Thyroid gland (tissue), 4 donors: ENCODE measurements around the gene SLC35E1. TPM values are rescaled to one million over a fixed set of nuclear protein-coding genes. Genes with fewer than 3 reads are reported as not detected.

Experiments
- DNase-seq, 2 donors: peaks; one replicate each; pipeline ENCODE4 v3.0.0-alpha.2; 2019
- H3K27ac ChIP-seq, 3 donors: fragments of 200-600 bp; sonication (generic); 1 replicate in 2 of 3; 2 replicates in 1 of 3; pipeline ENCODE4 v1.5.1; 2016 to 2019; ENCODE audit warnings: mild to moderate bottlenecking in 1 of 3, moderate library complexity in 1 of 3
- H3K27me3 ChIP-seq: fragments of 200-600 bp; sonication (generic); one replicate; pipeline ENCODE4 v1.5.1; 2019
- H3K36me3 ChIP-seq, 2 donors: fragments of 200-600 bp; sonication (generic); one replicate each; pipeline ENCODE4 v1.5.1; 2016 to 2019
- H3K4me1 ChIP-seq, 2 donors: fragments of 200-600 bp; sonication (generic); one replicate each; pipeline ENCODE4 v1.5.1; 2017 to 2019
- H3K4me3 ChIP-seq, 3 donors: fragments of 200-600 bp; sonication (generic); replicated peaks in 1 of 3; 1 replicate in 2 of 3; 2 replicates in 1 of 3; pipeline ENCODE4 v1.5.1; 2016; ENCODE audit warnings: mild to moderate bottlenecking in 1 of 3
- H3K9me3 ChIP-seq: fragments of 200-600 bp; sonication (generic); one replicate; pipeline ENCODE4 v1.5.1; 2017
- CTCF ChIP-seq, 6 experiments: fragments of 200-600 bp in 3 of 6; fragments of 450-650 bp in 3 of 6; sonication (generic) in 3 of 6; IDR thresholded peaks; one replicate each; pipeline ENCODE4 v1.5.1; 2016 to 2019; ENCODE audit warnings: antibody characterized with exemption in 6 of 6, mild to moderate bottlenecking in 2 of 6, inconsistent platforms in 1 of 6, moderate library complexity in 1 of 6
- POLR2A ChIP-seq, 2 donors: fragments of 450-650 bp; IDR thresholded peaks; one replicate each; pipeline ENCODE4 v1.6.1; 2017; ENCODE audit warnings: antibody characterized with exemption in 2 of 2, mild to moderate bottlenecking in 2 of 2, moderate library complexity in 1 of 2
- WGBS, 2 donors: methylation state at CpG; one replicate each; pipeline ENCODE4 v1.1.5; 2017; 5-methylcytosine and 5-hydroxymethylcytosine counted together
- intact Hi-C: fragments of 100-400 bp; cut with DNase I; formaldehyde crosslinking; loops from one replicate; pipeline ENCODE4 v1.15.1; 2023
- total RNA-seq, 4 donors: library from RNA; depleted of rRNA; stranded (reverse); fragments of >200 nt; gene quantifications; one replicate each; pipeline ENCODE4 v1.2.3, GENCODE V29; 2016

SLC35E1 gene
- total RNA-seq, 4 donors from 2014 or later: 33.3 to 49.3 (median 38.6) TPM

- WGBS, 2 donors: 96 to 97% methylated on average over 10 to 11 of the region's 12 CpGs
- intact Hi-C loops: no loop called here
- no peak overlapping the region for H3K4me3 ChIP-seq
- H3K36me3 ChIP-seq: peaks cover 88 to 91% of the 10 kb centered on the region in 2 donors
- no peak for DNase-seq
- H3K9me3 ChIP-seq: no peaks in the 10 kb centered on the region
- H3K4me1 ChIP-seq: no peaks in the 10 kb centered on the region
- TF ChIP-seq CTCF (IDR thresholded peaks at IDR 0.05) (no peak), POLR2A (IDR thresholded peaks at IDR 0.05) (no peak)
- H3K27ac ChIP-seq: no peak overlapping the region
- no peaks in the 10 kb centered on the region for H3K27me3 ChIP-seq
These were observed 40.9 kb downstream of the SLC35E1 start for GRCh38 chr19:16531380-16531669.

GRCh38 chr19:16530540-16531379 is 41.5 kb downstream of the SLC35E1 start:
- Histone ChIP-seq H3K36me3 (peaks cover 88 to 93% of the 10 kb centered on the region in 2 donors), H3K9me3 (no peaks in the 10 kb centered on the region), H3K27ac (no peak overlapping the region), H3K4me3 (no peak overlapping the region), H3K4me1 (no peaks in the 10 kb centered on the region), H3K27me3 (no peaks in the 10 kb centered on the region)
- no peak for DNase-seq
- TF ChIP-seq CTCF (IDR thresholded peaks at IDR 0.05) (no peak), POLR2A (IDR thresholded peaks at IDR 0.05) (no peak)
- 91 to 96% methylated on average over 12 to 29 of the region's 43 CpGs for WGBS, 2 donors
- intact Hi-C loops: no loop called here

- Histone ChIP-seq H3K36me3 (peaks cover 91 to 94% of the 10 kb centered on the region in 2 donors), H3K4me1 (no peaks in the 10 kb centered on the region), H3K4me3 (no peak overlapping the region), H3K9me3 (no peaks in the 10 kb centered on the region), H3K27me3 (no peaks in the 10 kb centered on the region), H3K27ac (no peak overlapping the region)
- TF ChIP-seq CTCF (IDR thresholded peaks at IDR 0.05) (no peak), POLR2A (IDR thresholded peaks at IDR 0.05) (no peak)
- intact Hi-C loops: no loop called here
- WGBS, 2 donors: 92 to 95% methylated on average over 11 to 23 of the region's 25 CpGs
- DNase-seq: no peak
These were observed 42.6 kb downstream of the SLC35E1 start for GRCh38 chr19:16529466-16530144.

GRCh38 chr19:16527971-16528521 is 44.2 kb downstream of the SLC35E1 start:
- Histone ChIP-seq H3K27ac (no peak overlapping the region), H3K9me3 (no peaks in the 10 kb centered on the region), H3K36me3 (peaks cover 90 to 95% of the 10 kb centered on the region in 2 donors), H3K4me3 (no peak overlapping the region), H3K4me1 (no peaks in the 10 kb centered on the region), H3K27me3 (no peaks in the 10 kb centered on the region)
- intact Hi-C loops: no loop called here
- TF ChIP-seq POLR2A (IDR thresholded peaks at IDR 0.05): no peak
- peak in 1 of 6 experiments; percentile 10 for TF ChIP-seq CTCF (IDR thresholded peaks at IDR 0.05)
- no peak for DNase-seq
- WGBS, 2 donors: 87 to 89% methylated on average over 3 to 11 of the region's 12 CpGs
